ENCODE results near the gene CEBPB.

CEBPB gene

GRCh38 chr20:50230184-50230583 is 39.6 kb downstream of the CEBPB start:
- no peak for FAIRE-seq

DNA sequence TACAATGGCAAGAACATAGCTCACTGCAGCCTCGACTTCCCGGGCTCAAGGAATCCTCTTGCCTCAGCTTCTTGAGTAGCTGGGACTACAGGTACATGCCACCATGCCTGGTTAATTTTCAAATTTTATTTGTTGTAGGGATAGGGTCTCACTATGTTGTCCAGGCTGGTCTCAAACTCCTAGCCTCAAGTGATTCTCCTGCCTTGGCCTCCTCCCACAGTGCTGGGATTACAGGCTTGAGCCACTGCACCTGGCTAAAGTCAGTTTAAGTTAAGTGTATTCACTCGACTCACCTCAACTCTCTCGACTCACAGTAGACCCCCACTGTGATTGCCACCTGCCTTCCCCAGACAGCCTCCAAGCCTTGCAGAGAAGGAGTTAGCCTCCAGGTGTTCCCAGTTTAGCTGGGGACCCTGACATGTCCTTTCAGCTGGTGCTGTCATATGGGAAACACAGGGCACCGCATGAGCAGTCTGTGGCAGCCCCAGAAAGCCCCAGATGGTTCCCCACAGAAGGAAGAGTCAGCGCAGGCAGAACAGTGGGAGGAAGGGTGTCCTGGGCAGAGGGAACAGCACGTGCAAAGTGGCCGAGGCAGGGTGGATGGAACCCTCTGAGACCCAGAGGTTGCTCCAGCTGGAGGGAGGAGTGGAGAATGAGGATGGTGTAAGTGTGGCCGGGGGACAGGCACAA is 40.4 kb downstream of the CEBPB start:
- no peak for FAIRE-seq

DNA sequence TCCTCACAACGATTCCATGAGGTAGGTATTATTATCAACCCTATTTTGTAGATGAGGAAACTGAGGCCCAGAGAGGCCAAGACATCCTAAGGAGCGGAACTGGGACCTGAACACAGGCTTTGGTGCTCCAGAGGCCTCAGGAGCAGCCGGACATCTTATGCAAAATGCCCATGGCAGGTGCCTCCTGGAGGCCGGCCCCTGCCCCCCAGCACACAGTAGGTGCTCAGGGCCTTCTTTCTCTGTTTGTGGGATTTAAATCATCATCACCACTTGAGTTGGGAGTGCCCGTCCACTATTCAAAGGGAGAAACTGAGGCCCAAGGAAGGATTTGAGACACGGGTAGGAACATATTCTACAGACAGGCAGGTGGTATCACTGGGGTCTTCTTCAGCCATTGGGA is 41.2 kb downstream of the CEBPB start:
- no peak for FAIRE-seq

DNA sequence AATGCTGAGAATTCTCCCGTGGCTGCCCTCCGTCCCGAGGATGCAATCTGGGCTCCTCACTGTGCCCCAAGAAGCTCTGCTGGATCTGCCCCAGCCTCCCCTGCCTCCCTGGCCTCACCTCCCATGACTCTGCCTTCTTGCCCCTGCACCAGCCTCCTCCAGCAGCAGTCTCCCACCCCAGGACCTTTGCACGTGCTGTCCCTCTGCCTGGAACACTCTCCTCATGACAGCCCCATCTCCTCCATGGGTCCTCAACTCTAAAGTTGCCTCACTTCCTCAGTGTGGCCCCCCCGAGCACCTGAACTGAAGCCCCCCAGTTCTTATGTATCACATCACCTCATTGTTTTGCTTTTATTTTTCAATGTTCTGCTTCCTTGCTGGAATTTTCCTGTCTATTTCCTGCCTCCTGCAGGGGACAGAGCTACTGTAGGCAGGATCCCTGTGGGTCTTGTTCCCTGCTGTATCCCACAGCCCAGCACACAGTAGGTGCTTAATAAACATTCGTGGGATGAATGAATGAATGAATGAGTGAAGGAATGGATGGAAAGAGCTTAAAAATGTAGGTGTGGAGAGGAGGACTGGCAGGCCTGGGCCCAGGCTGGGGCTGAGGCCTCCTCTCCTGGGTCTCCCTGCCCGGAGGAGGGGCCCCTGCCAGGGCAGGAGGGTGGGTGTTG is 42.2 kb downstream of the CEBPB start:
- FAIRE-seq = no peak

DNA sequence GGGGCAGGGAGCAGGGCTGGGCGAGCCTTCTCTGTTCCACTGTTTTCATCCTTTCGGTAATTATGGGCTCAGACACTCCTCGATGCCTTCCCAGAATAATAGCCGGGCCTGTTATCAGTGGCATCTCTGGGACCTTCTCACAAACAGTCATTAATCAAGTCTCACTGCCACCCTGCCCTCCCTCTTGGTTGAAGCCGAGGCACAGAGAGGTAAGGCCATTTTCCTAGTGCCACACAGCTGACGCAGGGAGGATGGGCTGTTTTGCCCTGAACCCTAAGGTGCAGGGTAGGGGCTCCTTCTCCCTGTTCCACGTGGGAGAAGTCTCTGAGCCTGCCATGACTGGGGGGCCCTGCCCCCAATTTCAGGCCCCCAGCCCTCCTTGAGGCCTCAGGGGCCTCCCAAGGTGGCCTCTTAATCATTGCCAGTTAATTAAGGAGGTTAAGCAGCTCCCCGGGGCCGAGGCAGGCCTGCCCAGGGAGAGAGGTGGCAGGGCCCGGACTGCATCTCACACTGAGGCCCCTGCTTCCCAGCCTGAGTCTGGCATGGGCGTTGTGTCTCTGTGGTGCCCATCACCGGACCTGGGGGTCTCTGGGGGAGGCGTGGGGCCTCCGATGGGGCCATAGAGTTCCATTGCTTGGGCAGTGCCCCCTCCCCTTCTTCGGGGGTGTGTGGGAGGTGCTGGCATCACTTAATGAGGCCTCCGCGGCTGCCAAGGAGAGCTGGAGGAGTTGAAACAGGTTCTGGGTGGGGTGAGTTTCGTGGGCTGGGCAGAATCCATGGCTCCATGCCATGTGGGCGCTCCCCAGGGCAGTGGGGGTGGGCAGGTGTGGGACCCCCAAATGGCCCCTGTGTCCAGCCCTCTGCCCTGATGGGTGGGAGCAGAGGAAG is 42.9 kb downstream of the CEBPB start:
- FAIRE-seq = no peak

- no peak for FAIRE-seq
Measured at GRCh38 chr20:50234288-50234687, 43.7 kb downstream of the CEBPB start.

GRCh38 chr20:50237349-50237748 is 46.7 kb downstream of the CEBPB start:
- no peak for FAIRE-seq

DNA sequence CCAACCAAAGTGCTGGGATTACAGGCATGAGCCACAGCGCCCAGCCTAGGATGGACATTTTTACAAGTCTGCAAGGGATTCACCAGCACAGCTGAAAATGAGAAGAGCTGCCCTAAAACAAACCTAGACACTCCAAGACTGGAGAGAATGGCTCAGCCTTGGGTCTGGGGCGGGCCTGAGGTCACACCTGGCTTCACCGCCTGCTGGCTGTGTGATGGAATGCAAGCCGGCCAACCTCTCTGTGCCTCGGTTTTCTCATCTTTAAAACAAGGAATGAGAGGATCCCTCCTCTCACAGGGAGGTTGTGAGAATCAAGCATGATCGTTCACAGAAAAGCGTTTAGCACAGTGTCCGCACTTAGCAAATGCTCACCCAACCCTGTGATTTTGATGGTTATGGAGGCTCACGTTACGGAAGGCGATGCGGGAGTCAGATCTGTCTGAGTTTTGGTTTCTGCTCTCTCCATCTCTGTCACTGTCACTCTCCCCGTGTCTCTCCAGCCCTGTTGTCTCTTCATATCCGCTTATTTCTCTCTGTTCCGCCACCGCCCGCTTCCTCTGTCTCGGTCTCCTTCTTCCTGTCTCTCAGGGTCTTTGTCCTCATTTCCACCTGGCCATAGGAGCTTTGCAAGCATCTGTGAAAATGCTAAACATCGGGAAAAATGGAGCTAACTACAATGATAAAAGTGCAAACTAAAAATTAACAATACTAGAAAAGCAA is 47.6 kb downstream of the CEBPB start:
- no peak for FAIRE-seq

DNA sequence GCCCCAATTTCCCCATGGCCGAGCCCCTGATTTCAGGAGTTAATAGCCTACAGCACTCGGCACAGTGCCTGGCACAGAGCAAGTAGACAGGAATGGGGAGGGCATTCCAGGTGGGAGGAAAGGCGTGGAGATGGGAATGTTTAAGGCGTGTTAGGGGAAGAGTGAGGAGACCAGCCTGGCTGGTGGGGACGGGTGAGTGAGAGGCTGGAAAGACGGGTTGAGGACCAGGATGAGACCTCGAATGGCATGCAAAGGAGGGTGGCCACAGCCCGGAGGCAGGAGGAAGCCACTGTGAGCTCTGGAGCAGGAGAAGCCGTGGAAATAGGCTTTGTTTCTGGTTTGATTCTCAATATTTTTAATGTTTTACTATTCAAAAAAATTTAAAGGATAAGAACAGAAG is 49.5 kb downstream of the CEBPB start:
- FAIRE-seq = no peak

- FAIRE-seq = no peak
Measured at GRCh38 chr20:50242178-50242514, 51.5 kb downstream of the CEBPB start.

Data from islet of Langerhans (tissue), 1 donor.